Measurements from ENCODE around the gene TMEM63A.

The TMEM63A gene

GRCh38 chr1:225863167-225863566, 19.0 kb downstream of the TMEM63A start:
- no peak for DNase-seq

GRCh38 chr1:225862581-225862950, 19.6 kb downstream of the TMEM63A start:
- no peak for DNase-seq

GRCh38 chr1:225861834-225862580, 20.2 kb downstream of the TMEM63A start:
- no peak for DNase-seq

- no peak for DNase-seq
Measured at GRCh38 chr1:225860876-225861441, 21.2 kb downstream of the TMEM63A start.

- DNase-seq = no peak
Measured at GRCh38 chr1:225860107-225860506, 22.1 kb downstream of the TMEM63A start.

- no peak for DNase-seq
Measured at GRCh38 chr1:225859151-225859550, 23.0 kb downstream of the TMEM63A start.

GRCh38 chr1:225857256-225857655, 24.9 kb downstream of the TMEM63A start:
- no peak for DNase-seq

GRCh38 chr1:225855503-225856300, 26.5 kb downstream of the TMEM63A start:
- no peak for DNase-seq

- DNase-seq = no peak
Measured at GRCh38 chr1:225853441-225853840, 28.7 kb downstream of the TMEM63A start.

GRCh38 chr1:225852413-225853124, 29.6 kb downstream of the TMEM63A start:
- no peak for DNase-seq

GRCh38 chr1:225851805-225852204, 30.4 kb downstream of the TMEM63A start:
- no peak for DNase-seq

- DNase-seq = no peak
Measured at GRCh38 chr1:225850370-225850769, 31.8 kb downstream of the TMEM63A start.

- no peak for DNase-seq
Measured at GRCh38 chr1:225849925-225850324, 32.3 kb downstream of the TMEM63A start.

- no peak for DNase-seq
Measured at GRCh38 chr1:225848030-225848955, 33.9 kb downstream of the TMEM63A start.

GRCh38 chr1:225847610-225848009, 34.6 kb downstream of the TMEM63A start:
- DNase-seq = no peak

- no peak for DNase-seq
Measured at GRCh38 chr1:225846331-225847310, 35.6 kb downstream of the TMEM63A start.

GRCh38 chr1:225845571-225846259, 36.5 kb downstream of the TMEM63A start:
- DNase-seq = no peak

- no peak for DNase-seq
Measured at GRCh38 chr1:225845097-225845496, 37.1 kb downstream of the TMEM63A start.

- no peak for DNase-seq
Measured at GRCh38 chr1:225844236-225845061, 37.7 kb downstream of the TMEM63A start.
